Lung (tissue), 12 donors: ENCODE results near the gene OR5B21. TPM values are rescaled to one million over a fixed set of nuclear protein-coding genes. Genes with fewer than 3 reads are reported as not detected.
A peak's percentile ranks its signal among the peaks of the same experiment; 100 is the strongest.

Experiments used
- ATAC-seq: fragments of 200-7000 bp; cut with Tn5 transposase; one replicate; pipeline ENCODE4 v1.9.1; 2020; ENCODE audit warnings: moderate number of reproducible peaks; ENCODE audit not compliant: insufficient read depth, low FRiP score
- DNase-seq, 3 donors: peaks; one replicate each; pipeline ENCODE4 v3.0.0-alpha.2; 2013 to 2017
- H3K27ac ChIP-seq, 2 donors: one replicate each; pipeline ENCODE4 v1.5.1; 2013; ENCODE audit warnings: mild to moderate bottlenecking in 2 of 2, moderate library complexity in 2 of 2, control low read depth in 1 of 2, inconsistent platforms in 1 of 2, low read depth in 1 of 2, low read length in 1 of 2
- H3K27me3 ChIP-seq, 3 donors: one replicate each; pipeline ENCODE4 v1.5.1; 2013; ENCODE audit warnings: low read length in 2 of 3; ENCODE audit not compliant: control insufficient read depth in 3 of 3, insufficient read depth in 3 of 3
- H3K36me3 ChIP-seq, 4 donors: one replicate each; pipeline ENCODE4 v1.5.1; 2013; ENCODE audit warnings: low read length in 4 of 4, mild to moderate bottlenecking in 1 of 4, moderate library complexity in 1 of 4; ENCODE audit not compliant: control insufficient read depth in 4 of 4, insufficient read depth in 4 of 4
- H3K4me1 ChIP-seq, 5 donors: one replicate each; pipeline ENCODE4 v1.5.1; 2013; ENCODE audit warnings: low read length in 5 of 5, mild to moderate bottlenecking in 2 of 5, moderate library complexity in 1 of 5; ENCODE audit not compliant: control insufficient read depth in 5 of 5, insufficient read depth in 5 of 5
- H3K4me3 ChIP-seq: one replicate; pipeline ENCODE4 v1.5.1; 2013; ENCODE audit warnings: mild to moderate bottlenecking, control low read depth, moderate library complexity
- H3K9ac ChIP-seq, 2 donors: one replicate each; pipeline ENCODE4 v1.5.1; 2013; ENCODE audit warnings: low read length in 2 of 2, control low read depth in 1 of 2; ENCODE audit not compliant: insufficient read depth in 1 of 2
- H3K9me3 ChIP-seq, 4 donors: one replicate each; pipeline ENCODE4 v1.5.1; 2013; ENCODE audit warnings: low read length in 3 of 4, mild to moderate bottlenecking in 1 of 4, moderate library complexity in 1 of 4; ENCODE audit not compliant: control insufficient read depth in 4 of 4, insufficient read depth in 3 of 4
- CTCF ChIP-seq: IDR thresholded peaks from 2 replicates; pipeline ENCODE4 v1.5.1; 2012; ENCODE audit warnings: mild to moderate bottlenecking; ENCODE audit errors: control extremely low read depth, extremely low read depth
- WGBS, 2 donors: extraction: QIAGEN DNeasy Blood & Tissue Kit; methylation state at CpG; one replicate each; pipeline ENCODE4 v1.1.7; 2013; 5-methylcytosine and 5-hydroxymethylcytosine counted together
- polyA plus RNA-seq, 2 donors: library from polyadenylated mRNA; stranded (reverse); fragments of 200-250 nt; gene quantifications; one replicate each; pipeline ENCODE4 v1.2.1, GENCODE V29; 2013
- total RNA-seq, 2 donors: library from RNA; depleted of rRNA in 1 of 2; stranded (reverse); fragments of >200 nt in 1 of 2; gene quantifications; one replicate each; pipeline ENCODE4 v1.2.1, GENCODE V29; 2014 to 2021
- donor health status: control.
- donor health status: control.
- donor health status: Bipolar disorder and iron deficiency.
- donor health status: healthy.
- donor health status: DM: yes; HTN: yes; CAD: no.

Gene OR5B21
- total and polyA plus RNA-seq, 4 donors: 0.31 TPM; not detected in 3

DNA sequence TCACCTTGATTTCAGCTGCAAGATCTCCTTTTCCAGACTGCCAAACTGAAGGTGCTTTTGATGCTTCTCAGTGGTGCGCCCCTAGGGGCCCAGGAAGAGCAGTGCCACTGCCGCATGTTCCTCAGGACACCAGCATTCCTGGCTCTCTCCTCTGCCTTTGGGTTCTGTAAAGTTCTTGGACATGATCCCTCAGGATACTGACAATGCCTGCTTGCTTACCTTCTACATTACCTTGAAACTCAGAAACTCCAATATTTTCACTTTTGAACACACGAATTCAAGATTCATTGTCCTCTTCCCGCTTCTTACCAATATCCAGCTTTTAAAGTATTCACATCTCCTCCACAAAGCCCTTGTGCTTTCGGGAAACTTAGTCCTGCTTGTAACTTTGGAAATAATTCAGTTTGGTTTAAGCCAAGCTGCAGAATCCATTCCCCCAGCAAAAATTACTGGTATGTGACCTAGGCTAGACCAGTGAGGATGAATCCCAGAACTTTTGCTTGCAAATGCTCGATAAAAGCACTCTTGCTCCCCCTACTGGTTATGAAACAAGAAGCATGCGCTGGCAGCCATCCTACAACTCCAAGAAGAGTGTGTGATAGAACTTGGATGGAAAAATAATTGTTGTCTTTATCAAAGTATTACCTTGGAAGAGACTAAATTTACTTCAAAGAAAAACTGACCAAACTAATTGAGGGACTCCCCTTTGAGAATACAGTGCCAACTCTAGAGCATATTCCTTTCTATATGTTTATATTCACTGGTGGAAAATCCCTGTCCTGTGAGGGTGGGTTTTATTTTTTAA, 16.5 kb upstream of the OR5B21 start:
- DNase-seq (peak; percentile 72 to 91 (median 82)), ATAC-seq (peak; percentile 91)
- TF ChIP-seq CTCF: peak; percentile 64
- Histone ChIP-seq H3K9me3 (no peaks in the 10 kb centered on the region), H3K27me3 (no peaks in the 10 kb centered on the region), H3K9ac (no peak overlapping the region), H3K36me3 (peaks cover 0 to 7% (median 3%) of the 10 kb centered on the region in 4 donors), H3K27ac (no peak overlapping the region), H3K4me1 (peaks cover 0 to 4% (median 0%) of the 10 kb centered on the region in 5 donors), H3K4me3 (no peak overlapping the region)
- WGBS, 2 donors: 20 to 31% methylated on average over 7 of the region's 7 CpGs

DNA sequence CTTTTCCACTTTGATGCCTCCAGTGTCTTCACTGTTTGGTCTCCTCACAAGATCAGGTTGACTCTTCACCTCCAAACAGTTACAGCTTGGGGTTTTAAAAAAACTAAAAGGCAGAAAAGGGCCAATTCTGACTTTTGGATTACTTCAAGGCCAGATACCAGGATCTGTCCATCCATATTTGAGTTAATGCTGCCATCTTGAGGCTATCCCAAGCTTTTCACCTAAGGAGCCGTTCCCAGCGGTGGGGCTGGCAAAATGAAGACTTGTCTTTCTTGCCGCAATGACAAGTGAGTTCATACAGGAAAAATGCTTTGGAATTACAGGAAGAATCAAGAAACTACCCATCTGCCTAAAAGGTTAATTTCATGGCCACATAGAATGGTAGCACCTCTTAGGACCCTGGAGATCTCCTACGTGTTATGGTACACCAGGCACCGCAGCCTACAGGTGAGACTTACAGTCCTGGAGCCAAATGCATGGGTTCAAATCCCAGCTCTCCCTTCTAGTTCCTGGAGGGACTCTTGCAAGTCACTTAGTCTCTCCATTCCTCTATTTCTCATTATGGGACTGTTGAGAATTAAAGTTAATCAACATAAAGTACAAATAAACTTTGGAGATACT, 6.0 kb upstream of the OR5B21 start:
- peak; percentile 49 for TF ChIP-seq CTCF
- no peaks in the 10 kb centered on the region for H3K27me3 ChIP-seq
- no peaks in the 10 kb centered on the region for H3K36me3 ChIP-seq
- H3K9ac ChIP-seq: no peak overlapping the region
- H3K9me3 ChIP-seq: no peaks in the 10 kb centered on the region
- no peak overlapping the region for H3K4me3 ChIP-seq
- peak; percentile 38 to 67 (median 50) for DNase-seq
- WGBS, 2 donors: 35 to 47% methylated on average over 5 of the region's 5 CpGs
- ATAC-seq: no peak
- no peaks in the 10 kb centered on the region for H3K4me1 ChIP-seq
- no peak overlapping the region for H3K27ac ChIP-seq

GRCh38 chr11:58511636-58512035, 3.7 kb upstream of the OR5B21 start:
- no peaks in the 10 kb centered on the region for H3K9me3 ChIP-seq
- DNase-seq (no peak), ATAC-seq (no peak)
- H3K27me3 ChIP-seq: no peaks in the 10 kb centered on the region
- H3K4me3 ChIP-seq: no peak overlapping the region
- no peak overlapping the region for H3K27ac ChIP-seq
- H3K4me1 ChIP-seq: no peaks in the 10 kb centered on the region
- 89 to 91% methylated on average over 3 of the region's 3 CpGs for WGBS, 2 donors
- H3K36me3 ChIP-seq: no peaks in the 10 kb centered on the region
- TF ChIP-seq CTCF: no peak
- H3K9ac ChIP-seq: peak overlapping the region in 1 of 2 donors; percentile 43
